ENCODE data around the gene SEMA6A. TPM values are rescaled to one million over a fixed set of nuclear protein-coding genes. Genes with fewer than 3 reads are reported as not detected.

SEMA6A gene
- total and polyA plus RNA-seq, 5 donors from 2014 or later: 0.15 to 1.4 (median 0.54) TPM; not detected in 1

DNA sequence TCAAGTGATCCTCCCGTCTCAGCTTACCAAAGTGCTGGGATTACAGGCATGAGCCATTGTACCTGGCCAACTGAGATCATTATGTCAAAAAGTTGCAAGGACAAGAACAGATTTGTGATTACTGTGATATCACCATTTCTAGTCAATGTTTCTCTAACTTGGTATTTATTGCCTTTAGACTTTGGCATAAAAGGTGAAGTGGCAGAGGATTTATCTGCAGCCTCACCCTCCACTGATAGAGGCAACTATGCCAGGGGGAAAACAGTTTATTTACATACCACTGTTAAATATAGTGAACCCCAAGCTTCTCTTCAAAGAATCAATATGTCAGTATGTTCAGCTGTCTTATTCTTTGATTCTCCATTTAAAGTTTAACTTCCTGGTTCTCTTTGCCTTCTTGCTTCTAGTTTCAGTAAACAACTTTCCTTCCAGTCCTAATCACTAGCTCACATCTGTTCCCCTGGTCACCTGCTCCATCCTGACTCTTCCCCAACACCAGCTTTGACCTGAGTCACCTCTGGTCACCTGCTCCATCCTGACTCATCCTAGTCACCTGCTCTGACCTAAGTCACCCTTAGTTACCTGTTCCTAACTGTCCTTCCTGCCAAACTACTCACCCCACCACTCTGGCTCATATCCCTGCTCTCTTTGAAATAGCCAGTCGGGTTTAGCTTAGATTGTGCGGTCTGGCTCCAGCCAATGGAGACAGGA, 29.9 kb downstream of the SEMA6A start:
- H3K4me3 ChIP-seq (ENCODE audit: low read depth, low read length): no peak overlapping the region
- no peak overlapping the region for H3K27ac Mint-ChIP-seq
- H3K27me3 ChIP-seq (ENCODE audit: control insufficient read depth, insufficient read depth, low read length): no peaks in the 10 kb centered on the region
- no peaks in the 10 kb centered on the region for H3K4me1 Mint-ChIP-seq
- no peaks in the 10 kb centered on the region for H3K36me3 ChIP-seq (ENCODE audit: control insufficient read depth, insufficient read depth, low read length)
- H3K4me1 ChIP-seq (ENCODE audit: control insufficient read depth, insufficient read depth, low read length, poor library complexity, severe bottlenecking): no peaks in the 10 kb centered on the region
- no peaks in the 10 kb centered on the region for H3K27me3 Mint-ChIP-seq
- DNase-seq (no peak), ATAC-seq (ENCODE audit: low read depth in 2 of 2) (no peak)
- peaks cover 2 to 18% (median 5%) of the 10 kb centered on the region in 7 donors for H3K9me3 Mint-ChIP-seq
- no peak overlapping the region for H3K27ac ChIP-seq (ENCODE audit: insufficient read depth, low read length, poor library complexity, severe bottlenecking)
- no peak overlapping the region for H3K4me3 Mint-ChIP-seq
- H3K9me3 ChIP-seq (ENCODE audit: control insufficient read depth in 2 of 2, low read length in 2 of 2): peaks cover 7 to 15% of the 10 kb centered on the region in 2 experiments
- H3K36me3 Mint-ChIP-seq: no peaks in the 10 kb centered on the region

DNA sequence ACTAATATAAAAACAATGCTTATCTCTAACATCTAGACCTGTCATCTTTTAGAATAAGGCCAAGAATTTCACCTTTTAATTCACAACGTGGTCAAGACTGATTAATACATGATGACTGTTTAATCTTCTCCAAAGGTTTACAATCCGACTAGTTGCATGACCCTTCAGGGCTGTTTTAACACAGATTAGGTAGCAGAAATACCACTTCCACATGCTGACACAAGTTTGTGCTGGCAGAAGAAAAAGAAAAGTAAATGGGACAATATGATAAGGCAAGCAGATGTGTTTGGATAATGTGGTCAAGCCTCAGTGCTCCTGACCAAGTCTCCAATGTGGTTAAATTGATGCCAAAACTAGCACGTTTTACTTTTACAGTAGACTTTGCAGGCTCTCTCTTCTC, 31.1 kb downstream of the SEMA6A start:
- H3K4me3 ChIP-seq (ENCODE audit: low read depth, low read length): no peak overlapping the region
- no peak overlapping the region for H3K4me3 Mint-ChIP-seq
- H3K27ac Mint-ChIP-seq: no peak overlapping the region
- H3K9me3 ChIP-seq (ENCODE audit: control insufficient read depth in 2 of 2, low read length in 2 of 2): peaks cover 7 to 15% of the 10 kb centered on the region in 2 experiments
- no peaks in the 10 kb centered on the region for H3K4me1 ChIP-seq (ENCODE audit: control insufficient read depth, insufficient read depth, low read length, poor library complexity, severe bottlenecking)
- DNase-seq (no peak), ATAC-seq (ENCODE audit: low read depth in 2 of 2) (no peak)
- H3K27me3 ChIP-seq (ENCODE audit: control insufficient read depth, insufficient read depth, low read length): no peaks in the 10 kb centered on the region
- H3K27ac ChIP-seq (ENCODE audit: insufficient read depth, low read length, poor library complexity, severe bottlenecking): no peak overlapping the region
- H3K4me1 Mint-ChIP-seq: no peaks in the 10 kb centered on the region
- no peaks in the 10 kb centered on the region for H3K36me3 Mint-ChIP-seq
- H3K9me3 Mint-ChIP-seq: peaks cover 2 to 18% (median 3%) of the 10 kb centered on the region in 7 donors
- no peaks in the 10 kb centered on the region for H3K27me3 Mint-ChIP-seq
- H3K36me3 ChIP-seq (ENCODE audit: control insufficient read depth, insufficient read depth, low read length): no peaks in the 10 kb centered on the region

DNA sequence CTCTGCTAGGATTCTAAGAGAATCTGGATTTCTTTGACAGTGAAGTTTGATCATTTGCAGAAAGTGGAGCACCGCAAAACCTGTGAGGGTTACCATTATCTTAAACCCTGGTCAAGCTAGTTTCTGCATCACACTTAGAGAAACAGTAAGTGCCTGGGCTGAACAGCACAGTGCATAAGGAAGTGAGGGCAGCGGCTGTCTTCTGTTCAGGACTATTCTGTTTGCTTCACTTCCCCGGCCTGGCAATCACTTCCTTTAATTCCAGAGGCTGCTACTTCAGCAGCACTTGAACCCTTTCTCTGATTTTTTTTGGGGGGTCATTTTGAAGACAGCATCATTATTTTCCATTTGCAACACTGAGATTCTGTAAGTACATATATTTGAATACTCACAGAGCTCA, 32.0 kb downstream of the SEMA6A start:
- Histone ChIP-seq H3K36me3 (ENCODE audit: control insufficient read depth, insufficient read depth, low read length) (no peaks in the 10 kb centered on the region), H3K4me3 (ENCODE audit: low read depth, low read length) (no peak overlapping the region), H3K27ac (ENCODE audit: insufficient read depth, low read length, poor library complexity, severe bottlenecking) (no peak overlapping the region), H3K4me1 (ENCODE audit: control insufficient read depth, insufficient read depth, low read length, poor library complexity, severe bottlenecking) (no peaks in the 10 kb centered on the region), H3K27me3 (ENCODE audit: control insufficient read depth, insufficient read depth, low read length) (no peaks in the 10 kb centered on the region), H3K9me3 (ENCODE audit: control insufficient read depth in 2 of 2, low read length in 2 of 2) (peaks cover 7 to 15% of the 10 kb centered on the region in 2 experiments)
- Mint-ChIP-seq H3K36me3 (no peaks in the 10 kb centered on the region), H3K27ac (no peak overlapping the region), H3K4me3 (no peak overlapping the region), H3K4me1 (no peaks in the 10 kb centered on the region), H3K9me3 (peaks cover 2 to 16% (median 3%) of the 10 kb centered on the region in 7 donors), H3K27me3 (no peaks in the 10 kb centered on the region)
- DNase-seq (no peak), ATAC-seq (ENCODE audit: low read depth in 2 of 2) (no peak)

DNA sequence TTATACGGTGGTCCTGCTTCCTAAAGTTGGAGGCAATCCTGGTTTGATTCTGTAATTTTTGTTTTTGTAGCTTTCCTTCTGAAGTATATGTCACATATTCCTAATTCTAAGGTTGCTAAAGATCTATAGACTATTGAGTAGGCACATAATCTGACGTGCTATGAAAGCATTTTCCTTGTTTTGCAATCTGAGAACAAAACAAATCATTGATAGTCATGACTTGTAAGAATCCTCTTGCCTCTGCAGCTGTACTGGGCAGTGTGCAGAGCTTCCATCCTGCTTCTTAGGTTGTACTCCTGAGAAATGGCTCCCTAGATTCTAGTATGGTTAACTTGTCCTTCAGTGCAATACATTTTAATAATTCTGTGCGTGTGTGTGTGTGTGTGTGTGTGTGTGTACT, 35.4 kb downstream of the SEMA6A start:
- Histone ChIP-seq H3K27ac (ENCODE audit: insufficient read depth, low read length, poor library complexity, severe bottlenecking) (no peak overlapping the region), H3K36me3 (ENCODE audit: control insufficient read depth, insufficient read depth, low read length) (no peaks in the 10 kb centered on the region), H3K27me3 (ENCODE audit: control insufficient read depth, insufficient read depth, low read length) (no peaks in the 10 kb centered on the region), H3K4me1 (ENCODE audit: control insufficient read depth, insufficient read depth, low read length, poor library complexity, severe bottlenecking) (no peaks in the 10 kb centered on the region), H3K9me3 (ENCODE audit: control insufficient read depth in 2 of 2, low read length in 2 of 2) (no peaks in the 10 kb centered on the region), H3K4me3 (ENCODE audit: low read depth, low read length) (no peak overlapping the region)
- Mint-ChIP-seq H3K27me3 (no peaks in the 10 kb centered on the region), H3K4me1 (no peaks in the 10 kb centered on the region), H3K27ac (no peak overlapping the region), H3K36me3 (no peaks in the 10 kb centered on the region), H3K4me3 (no peak overlapping the region), H3K9me3 (peaks cover 0 to 4% (median 2%) of the 10 kb centered on the region in 7 donors)
- DNase-seq (no peak), ATAC-seq (ENCODE audit: low read depth in 2 of 2) (no peak)

DNA sequence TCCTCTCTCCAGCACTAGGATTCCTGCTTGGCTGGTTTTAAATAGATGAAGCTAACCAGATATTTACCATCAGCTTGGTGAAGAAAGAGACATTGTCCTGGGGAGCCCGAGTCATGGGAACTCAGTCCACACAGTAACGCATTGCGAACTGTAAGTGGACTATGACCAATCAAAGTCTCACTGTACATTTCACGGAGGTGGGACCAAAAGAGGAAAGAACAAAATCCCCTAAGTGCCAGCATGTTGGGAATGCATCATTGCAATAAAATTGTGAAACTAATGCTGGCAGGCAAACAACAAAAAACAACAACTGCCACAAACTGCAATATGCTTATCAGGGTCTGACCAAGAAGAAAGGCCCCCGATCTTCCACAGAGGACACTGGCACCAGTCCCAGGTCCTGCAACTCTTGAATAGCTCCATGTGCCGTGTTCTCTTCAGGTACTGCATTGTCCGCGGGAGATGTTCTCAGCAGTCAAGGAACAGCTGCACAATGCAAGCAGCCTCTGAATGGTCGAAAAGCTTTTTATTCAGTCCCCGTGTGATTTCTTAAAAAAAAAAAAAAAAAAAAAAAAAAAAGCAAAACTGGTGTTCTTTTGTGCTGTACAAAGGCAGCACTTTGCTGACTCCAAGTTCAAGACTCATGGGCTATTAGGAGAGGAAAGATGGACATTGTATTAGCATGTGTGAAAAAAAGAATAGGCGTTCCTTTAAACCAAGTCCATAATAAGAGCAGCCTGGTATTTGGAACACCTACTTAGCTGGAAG, 38.1 kb downstream of the SEMA6A start:
- DNase-seq: no peak
- no peaks in the 10 kb centered on the region for H3K9me3 ChIP-seq (ENCODE audit: control insufficient read depth in 2 of 2, low read length in 2 of 2)
- H3K27ac Mint-ChIP-seq: no peak overlapping the region
- H3K27me3 Mint-ChIP-seq: no peaks in the 10 kb centered on the region
- H3K9me3 Mint-ChIP-seq: peaks cover 0 to 3% (median 0%) of the 10 kb centered on the region in 7 donors
- H3K36me3 Mint-ChIP-seq: no peaks in the 10 kb centered on the region
- no peak overlapping the region for H3K4me3 ChIP-seq (ENCODE audit: low read depth, low read length)
- no peaks in the 10 kb centered on the region for H3K27me3 ChIP-seq (ENCODE audit: control insufficient read depth, insufficient read depth, low read length)
- no peak overlapping the region for H3K27ac ChIP-seq (ENCODE audit: insufficient read depth, low read length, poor library complexity, severe bottlenecking)
- no peaks in the 10 kb centered on the region for H3K4me1 ChIP-seq (ENCODE audit: control insufficient read depth, insufficient read depth, low read length, poor library complexity, severe bottlenecking)
- no peak overlapping the region for H3K4me3 Mint-ChIP-seq
- H3K36me3 ChIP-seq (ENCODE audit: control insufficient read depth, insufficient read depth, low read length): no peaks in the 10 kb centered on the region
- H3K4me1 Mint-ChIP-seq: no peaks in the 10 kb centered on the region
- no peak for ATAC-seq (ENCODE audit: low read depth in 2 of 2)

DNA sequence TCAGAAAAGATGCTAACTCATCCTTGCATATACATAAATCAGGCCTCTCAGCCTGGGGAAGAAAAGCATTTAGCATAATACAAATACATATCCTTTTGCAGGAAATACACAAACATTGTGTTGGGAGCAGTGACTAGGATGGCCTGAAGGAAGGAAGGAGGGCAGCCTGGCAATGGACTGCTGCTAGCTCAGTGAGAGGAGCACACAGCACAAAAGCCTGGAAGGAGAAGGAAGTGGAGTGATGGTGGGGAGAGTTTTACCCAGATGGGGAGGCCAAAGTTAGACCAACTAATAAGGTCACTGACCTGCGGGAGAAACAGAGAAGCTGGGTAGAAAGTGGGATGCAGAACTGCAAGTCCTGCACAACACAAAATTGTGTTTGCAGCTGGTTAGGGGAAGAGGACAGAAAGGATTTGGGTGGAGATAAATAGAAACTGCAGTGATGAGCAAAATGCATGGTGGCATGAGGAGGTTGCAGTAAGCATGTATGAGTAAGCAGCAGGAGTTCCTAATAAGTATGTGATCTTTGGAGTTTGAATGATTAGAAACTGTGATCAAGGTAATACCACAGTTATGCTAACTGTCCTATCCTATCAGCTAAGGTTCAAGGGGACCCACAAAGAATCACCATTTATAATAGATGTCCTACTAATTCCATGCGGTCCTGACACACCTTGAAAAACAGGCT, 39.5 kb downstream of the SEMA6A start:
- Histone ChIP-seq H3K4me3 (ENCODE audit: low read depth, low read length) (no peak overlapping the region), H3K36me3 (ENCODE audit: control insufficient read depth, insufficient read depth, low read length) (no peaks in the 10 kb centered on the region), H3K27me3 (ENCODE audit: control insufficient read depth, insufficient read depth, low read length) (no peaks in the 10 kb centered on the region), H3K9me3 (ENCODE audit: control insufficient read depth in 2 of 2, low read length in 2 of 2) (no peaks in the 10 kb centered on the region), H3K27ac (ENCODE audit: insufficient read depth, low read length, poor library complexity, severe bottlenecking) (no peak overlapping the region), H3K4me1 (ENCODE audit: control insufficient read depth, insufficient read depth, low read length, poor library complexity, severe bottlenecking) (no peaks in the 10 kb centered on the region)
- Mint-ChIP-seq H3K27me3 (no peaks in the 10 kb centered on the region), H3K4me3 (no peak overlapping the region), H3K4me1 (no peaks in the 10 kb centered on the region), H3K9me3 (no peaks in the 10 kb centered on the region), H3K36me3 (no peaks in the 10 kb centered on the region), H3K27ac (no peak overlapping the region)
- DNase-seq: no peak
- ATAC-seq (ENCODE audit: low read depth in 2 of 2): no peak

DNA sequence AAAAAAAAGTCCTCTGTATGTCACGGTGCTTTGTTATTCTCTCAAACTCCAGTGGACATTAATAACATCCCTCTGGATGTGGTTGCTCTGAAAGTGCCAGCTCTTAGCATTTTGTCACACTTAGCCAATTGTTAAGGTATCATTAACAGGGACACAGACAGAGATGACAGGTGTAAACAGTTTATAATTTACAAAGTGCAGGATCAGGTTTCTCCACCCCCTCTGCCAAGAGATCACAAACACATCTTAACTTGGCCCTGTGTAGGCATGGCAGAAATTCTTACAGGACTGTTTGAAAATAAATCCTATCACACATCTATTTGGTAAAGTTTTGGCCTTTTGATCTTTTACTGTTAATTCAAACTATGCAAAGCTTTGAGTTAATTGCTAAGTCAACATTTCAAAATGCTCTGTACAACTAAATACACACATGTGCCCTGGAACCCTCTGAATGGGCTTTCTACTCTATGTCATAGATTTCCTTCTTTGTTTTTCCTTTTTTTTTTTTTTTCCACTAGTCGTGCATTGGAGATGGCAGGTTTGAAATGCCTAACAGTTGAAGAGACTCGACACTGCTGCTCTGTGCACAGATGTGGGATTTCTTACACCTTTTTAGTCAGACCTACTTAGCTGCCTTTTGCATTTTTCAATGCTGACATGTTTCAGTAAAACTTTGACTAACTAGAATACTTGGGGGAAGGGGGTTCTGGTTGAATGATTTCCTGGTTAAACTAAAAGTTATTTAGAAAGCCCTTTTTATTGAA, 41.7 kb downstream of the SEMA6A start:
- Histone ChIP-seq H3K27ac (ENCODE audit: insufficient read depth, low read length, poor library complexity, severe bottlenecking) (no peak overlapping the region), H3K4me1 (ENCODE audit: control insufficient read depth, insufficient read depth, low read length, poor library complexity, severe bottlenecking) (no peaks in the 10 kb centered on the region), H3K9me3 (ENCODE audit: control insufficient read depth in 2 of 2, low read length in 2 of 2) (no peaks in the 10 kb centered on the region), H3K27me3 (ENCODE audit: control insufficient read depth, insufficient read depth, low read length) (no peaks in the 10 kb centered on the region), H3K4me3 (ENCODE audit: low read depth, low read length) (no peak overlapping the region), H3K36me3 (ENCODE audit: control insufficient read depth, insufficient read depth, low read length) (no peaks in the 10 kb centered on the region)
- no peak overlapping the region for H3K4me3 Mint-ChIP-seq
- no peak for ATAC-seq (ENCODE audit: low read depth in 2 of 2)
- no peaks in the 10 kb centered on the region for H3K36me3 Mint-ChIP-seq
- H3K9me3 Mint-ChIP-seq: no peaks in the 10 kb centered on the region
- H3K4me1 Mint-ChIP-seq: no peaks in the 10 kb centered on the region
- no peak for DNase-seq
- H3K27me3 Mint-ChIP-seq: no peaks in the 10 kb centered on the region
- no peak overlapping the region for H3K27ac Mint-ChIP-seq
